Measurements from ENCODE around the gene SPRED3.

GRCh38 chr19:38417544-38418506 lies 29.3 kb downstream of the SPRED3 start:
- no peak for TF ChIP-seq GATA2 (CRISPR knock-in tag; IDR thresholded peaks at IDR 0.05)
- no peak for TF ChIP-seq ZBTB26 (CRISPR knock-in tag; IDR thresholded peaks at IDR 0.05)
- TF ChIP-seq CTCF (IDR thresholded peaks at IDR 0.05 in 2 of 3, conservative IDR thresholded peaks at IDR 0.05 in 1 of 3; ENCODE audit: insufficient read depth in 2 of 3, low read depth in 1 of 3, low read length in 3 of 3): peak in 1 of 3 experiments; percentile 16; a peak in 2 of 6 replicates
- TF ChIP-seq ZBTB5 (IDR thresholded peaks at IDR 0.05): peak; percentile 93
- peak; percentile 95 for TF ChIP-seq ATF3 (IDR thresholded peaks at IDR 0.05)
- TF ChIP-seq ATF3 (CRISPR knock-in tag; conservative IDR thresholded peaks at IDR 0.05): no peak
- no peak for TF ChIP-seq SMAD4 (CRISPR knock-in tag; conservative IDR thresholded peaks at IDR 0.05)
- TF ChIP-seq ZZZ3 (IDR thresholded peaks at IDR 0.05): no peak
- no peak for TF ChIP-seq FOSL1 (tag; conservative IDR thresholded peaks at IDR 0.05)
- TF ChIP-seq SP1 (CRISPR knock-in tag; IDR thresholded peaks at IDR 0.05): peak; percentile 52; the same call in 1 of the 2 replicates
- TF ChIP-seq POLR2A (conservative IDR thresholded peaks at IDR 0.05): no peak
- TF ChIP-seq ZBTB49 (CRISPR knock-in tag; IDR thresholded peaks at IDR 0.05; ENCODE audit: borderline replicate concordance): no peak
- TF ChIP-seq FOXM1 (IDR thresholded peaks at IDR 0.05; ENCODE audit: low read depth): no peak
- TF ChIP-seq FOXM1 (CRISPR knock-in tag; IDR thresholded peaks at IDR 0.05; ENCODE audit: low read depth): no peak
- TF ChIP-seq CBX1 (IDR thresholded peaks at IDR 0.05; ENCODE audit: low read depth): no peak
- 0 out of 2 replicates have a peak, but pooled peaks have one; percentile 70 for TF ChIP-seq HIVEP1 (CRISPR knock-in tag; IDR thresholded peaks at IDR 0.05)
